HepG2 (cell line): ENCODE data around the gene RPL34. TPM values are rescaled to one million over a fixed set of nuclear protein-coding genes. Genes with fewer than 3 reads are reported as not detected.

Source experiments
- ATAC-seq: fragments of 200-7000 bp; cut with Tn5 transposase; 3 replicates; pipeline ENCODE4 v1.9.1; 2020; ENCODE audit warnings: mild to moderate bottlenecking, moderate library complexity
- BruUV-seq: library from RNA; stranded (reverse); fragments of 400-500 nt; replicated peaks from 2 replicates; lab custom pipeline; 2021; lab: Mats Ljungman, UMichigan
- CTCF ChIA-PET: fragments of 300-600 bp; formaldehyde crosslinking; extraction: SDS; loops from one replicate; lab custom pipeline; 2021; ENCODE audit warnings: low total read pairs, inconsistent platforms, low intra/inter-chr PET ratio; lab: Yijun Ruan, JAX
- POLR2A ChIA-PET: fragments of 350-600 bp; sonication (Branson Sonifier 250); formaldehyde crosslinking; loops from one replicate; lab custom pipeline; 2020; ENCODE audit warnings: antibody characterized with exemption, inconsistent platforms; lab: Yijun Ruan, JAX
- DNase-seq: peaks from one replicate; pipeline ENCODE4 v3.0.0-alpha.2; 2015; ENCODE audit warnings: low spot score
- FAIRE-seq: peaks from 3 replicates; lab custom pipeline; 2011; peaks lifted over from hg19 to GRCh38; lab: Jason Lieb, UNC
- H2AFZ ChIP-seq: one replicate; pipeline ENCODE4 v1.6.1; 2011; ENCODE audit warnings: low read length, inconsistent platforms
- H3K27ac ChIP-seq: fragments of 300-600 bp; 3 replicates; pipeline ENCODE4 v1.8.0; 2011; ENCODE audit warnings: mixed run types, mild to moderate bottlenecking, mixed read lengths, low read length, inconsistent platforms; ENCODE audit not compliant: insufficient read depth; ENCODE audit errors: extremely low read length
- H3K27me3 ChIP-seq, 2 experiments: fragments of 200-600 bp in 1 of 2; 2 replicates in 1 of 2; 3 replicates in 1 of 2; pipeline versions ENCODE4 v1.6.0 to v1.8.0; 2011; ENCODE audit warnings: low read length in 2 of 2, mild to moderate bottlenecking in 2 of 2, moderate library complexity in 2 of 2, inconsistent platforms in 1 of 2; ENCODE audit not compliant: insufficient read depth in 2 of 2, control insufficient read depth in 1 of 2
- H3K36me3 ChIP-seq, 2 experiments: fragments of 200-600 bp in 1 of 2; replicated peaks in 1 of 2; 2 replicates in 1 of 2; 3 replicates in 1 of 2; pipeline versions ENCODE4 v1.5.1 to v1.8.0; 2011; ENCODE audit warnings: low read length in 2 of 2, inconsistent platforms in 1 of 2; ENCODE audit not compliant: insufficient read depth in 2 of 2, control insufficient read depth in 1 of 2
- H3K4me1 ChIP-seq: 2 replicates; pipeline ENCODE4 v1.5.1; 2012; ENCODE audit warnings: low read length, inconsistent platforms; ENCODE audit not compliant: insufficient read depth
- H3K4me2 ChIP-seq: 2 replicates; pipeline ENCODE4 v1.6.0; 2011; ENCODE audit warnings: low read depth, low read length, inconsistent platforms
- H3K4me3 ChIP-seq, 3 experiments: fragments of 200-600 bp in 1 of 3; sonication (generic), shearing (Covaris generic) in 1 of 3; replicated peaks in 1 of 3; 2 replicates each; pipeline ENCODE4 v1.5.1; 2011 to 2016; ENCODE audit warnings: low read length in 3 of 3, inconsistent platforms in 2 of 3, low read depth in 2 of 3, mild to moderate bottlenecking in 2 of 3, control low read depth in 1 of 3, mixed read lengths in 1 of 3; ENCODE audit not compliant: insufficient read depth in 1 of 3
- H3K79me2 ChIP-seq: one replicate; pipeline ENCODE4 v1.6.1; 2011; ENCODE audit warnings: low read length, inconsistent platforms; ENCODE audit not compliant: insufficient read depth
- H3K9ac ChIP-seq: 2 replicates; pipeline ENCODE4 v1.6.0; 2011; ENCODE audit warnings: mild to moderate bottlenecking, low read depth, low read length, inconsistent platforms; ENCODE audit not compliant: insufficient read depth
- H3K9me3 ChIP-seq: 2 replicates; pipeline ENCODE4 v1.5.1; 2012; ENCODE audit warnings: mild to moderate bottlenecking, low read length
- H4K20me1 ChIP-seq: 2 replicates; pipeline ENCODE4 v1.6.0; 2011; ENCODE audit warnings: inconsistent platforms, mild to moderate bottlenecking, low read length, moderate library complexity; ENCODE audit not compliant: insufficient read depth
- CHD4 ChIP-seq: fragments of 200-600 bp; sonication (generic); IDR thresholded peaks from 2 replicates; pipeline ENCODE4 v1.7.0; 2017; ENCODE audit warnings: mild to moderate bottlenecking, low read length, borderline replicate concordance
- EED ChIP-seq: sonication (generic); formaldehyde crosslinking; IDR thresholded peaks from 2 replicates; pipeline ENCODE4 v1.5.0; 2020; ENCODE audit warnings: mild to moderate bottlenecking, missing genetic modification reagents
- SP140L ChIP-seq: sonication (generic); formaldehyde crosslinking; IDR thresholded peaks from 2 replicates; pipeline ENCODE4 v1.4.0; 2020; ENCODE audit warnings: missing genetic modification reagents, borderline replicate concordance
- ZNF724P ChIP-seq: sonication (generic); formaldehyde crosslinking; IDR thresholded peaks from 2 replicates; pipeline ENCODE4 v1.8.0; 2022; ENCODE audit warnings: missing genetic modification reagents, borderline replicate concordance
- WGBS: methylation state at CpG from one replicate; pipeline ENCODE4 v1.1.6; 2017; ENCODE audit warnings: low lambda C conversion rate; 5-methylcytosine and 5-hydroxymethylcytosine counted together
- in situ Hi-C: cut with HindIII; loops from 2 replicates; pipeline ENCODE4 v1.10.0; 2017; ENCODE audit warnings: low pct_unique_long_range_greater_than_20kb; ENCODE audit not compliant: extremely low pct_ligation_motif_present
- intact Hi-C: fragments of 100-400 bp; cut with micrococcal nuclease; formaldehyde crosslinking; loops from one replicate; pipeline ENCODE4 v1.10.0; 2022; ENCODE audit not compliant: unreplicated experiment
- polyA plus RNA-seq, 8 experiments: library from polyadenylated mRNA; depleted of rRNA in 3 of 8; stranded (reverse) in 7 of 8; unstranded in 1 of 8; fragments of >200 nt; fragmentation: Illumina TruSeq in 4 of 8; extraction: Trizol in 4 of 8; gene quantifications; 2 replicates each; pipeline versions ENCODE4 v1.2.1 to v1.2.3, GENCODE V29; 2011 to 2016; ENCODE audit warnings: low read depth in 4 of 8, missing spikeins in 1 of 8, mixed read lengths in 1 of 8; ENCODE audit not compliant: insufficient read depth in 1 of 8
- total RNA-seq, 5 experiments: library from RNA; depleted of rRNA; stranded (reverse); fragments of >200 nt; fragmentation: Illumina TruSeq; extraction: Trizol; gene quantifications; 2 replicates each; pipeline ENCODE4 v1.2.3, GENCODE V29; 2016; ENCODE audit warnings: low read depth in 1 of 5

Gene RPL34
- total and polyA plus RNA-seq, 2 of the 13 experiments (the other 11 are each of a cell fraction or from before 2014, with no cell fraction given), result 2,235 to 3,985 TPM

DNA sequence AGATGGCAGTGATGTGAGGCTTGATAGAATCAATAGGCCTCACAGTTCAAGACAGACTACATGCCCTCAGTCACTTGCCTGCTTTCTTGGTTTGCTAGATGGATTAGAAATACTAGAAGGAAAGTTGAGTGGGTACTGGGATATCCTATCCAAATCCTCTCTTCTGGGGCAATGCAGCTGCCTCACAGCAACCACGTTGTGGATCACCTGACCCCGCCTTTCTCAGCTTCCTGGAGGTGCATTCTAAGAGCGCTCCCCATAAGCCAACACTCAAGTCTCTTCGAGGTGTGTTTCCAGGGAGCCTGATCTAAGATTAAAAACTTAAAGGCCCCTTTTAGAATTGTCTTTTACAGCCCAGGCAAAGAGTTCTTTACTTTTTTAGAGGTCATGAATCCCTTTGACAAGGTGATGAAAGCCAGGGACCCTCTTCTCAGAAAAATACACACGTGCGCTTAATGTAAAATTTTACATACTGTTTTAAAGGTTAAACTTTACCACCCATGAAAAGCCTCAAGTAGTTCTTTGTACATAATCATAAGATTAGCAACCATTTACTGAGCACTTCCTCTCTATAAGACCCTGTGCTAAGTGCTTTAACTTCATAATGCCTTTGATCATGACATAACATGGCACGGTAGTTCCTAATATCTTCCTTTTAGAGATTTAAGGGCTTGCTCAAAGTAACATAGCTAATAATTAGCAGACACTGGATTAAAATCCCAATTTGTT is 840 bp upstream of the RPL34 start:
- TSS peak; percentile 91 for BruUV-seq
- peaks cover 41% of the 10 kb centered on the region for H3K79me2 ChIP-seq
- H3K27me3 ChIP-seq, result peaks cover 0 to 5% of the 10 kb centered on the region in 2 experiments; a peak in 1 of 5 replicates
- peak overlapping the region; percentile 72 for H3K27ac ChIP-seq
- in situ Hi-C loops (no loop called here), intact Hi-C loops (loop anchor here (1.0 kb wide), 1 partner anchor 31 kb away; the partner anchor contains the start of gene OSTC)
- H3K4me1 ChIP-seq, result peaks cover 41% of the 10 kb centered on the region
- H3K36me3 ChIP-seq, result peaks cover 10 to 25% of the 10 kb centered on the region in 2 experiments
- DNase-seq (no peak), ATAC-seq (peak; percentile 3; the same call in 1 of the 3 replicates), FAIRE-seq (no peak)
- peak overlapping the region; percentile 36 to 94 (median 85) for H3K4me3 ChIP-seq
- peak overlapping the region; percentile 57 for H2AFZ ChIP-seq
- 68% methylated on average over 7 of the region's 7 CpGs for WGBS
- H3K9ac ChIP-seq, result peak overlapping the region; percentile 92
- peak overlapping the region; percentile 79 for H3K4me2 ChIP-seq
- ChIA-PET POLR2A (interaction anchor here (0.8 to 2.9 kb wide), 12 partner anchors 8 to 142 kb away, joined by 3 to 37 read pairs (median 5); partner anchors contain the start of genes ETNPPL and OSTC), CTCF (no interaction called here)
- peaks cover 37% of the 10 kb centered on the region for H4K20me1 ChIP-seq
- no peaks in the 10 kb centered on the region for H3K9me3 ChIP-seq
- TF ChIP-seq CHD4 (0 out of 2 replicates have a peak, but pooled peaks have one; percentile 65), ZNF724P (CRISPR knock-in tag) (no peak), SP140L (CRISPR knock-in tag) (no peak), EED (CRISPR knock-in tag) (no peak)
- TF ChIP-seq, all 625 proteins: peak for 1
